ENCODE data around the gene SCO2.
"Not testable (repeated sequence)": the region's sequence is repeated elsewhere in the genome, so short reads cannot be mapped to it uniquely, and the experiment has no call there.

SCO2 gene

DNA sequence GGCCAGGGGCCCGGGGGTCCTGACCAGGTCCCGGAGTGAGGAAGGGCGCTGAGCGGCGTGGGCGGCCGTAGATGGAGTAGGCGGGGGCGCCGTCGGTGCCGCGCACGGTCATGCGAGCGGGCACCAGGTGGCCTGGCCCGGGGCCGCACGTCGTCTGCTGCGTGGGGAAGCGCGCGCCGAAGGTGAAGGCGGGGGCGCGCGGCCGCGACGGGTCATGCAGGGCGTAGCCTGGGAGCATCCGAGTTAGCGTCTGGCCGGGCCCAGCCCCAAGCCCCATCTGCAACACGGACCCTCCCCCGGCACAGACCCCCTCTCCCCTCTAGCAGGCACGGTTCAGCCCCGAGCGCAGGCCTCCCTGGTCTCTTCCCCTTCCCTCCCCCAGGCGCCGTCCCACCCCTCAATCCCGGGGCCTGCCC is 6.2 kb upstream of the SCO2 start:
- peak; percentile 72 to 80 for DNase-seq

DNA sequence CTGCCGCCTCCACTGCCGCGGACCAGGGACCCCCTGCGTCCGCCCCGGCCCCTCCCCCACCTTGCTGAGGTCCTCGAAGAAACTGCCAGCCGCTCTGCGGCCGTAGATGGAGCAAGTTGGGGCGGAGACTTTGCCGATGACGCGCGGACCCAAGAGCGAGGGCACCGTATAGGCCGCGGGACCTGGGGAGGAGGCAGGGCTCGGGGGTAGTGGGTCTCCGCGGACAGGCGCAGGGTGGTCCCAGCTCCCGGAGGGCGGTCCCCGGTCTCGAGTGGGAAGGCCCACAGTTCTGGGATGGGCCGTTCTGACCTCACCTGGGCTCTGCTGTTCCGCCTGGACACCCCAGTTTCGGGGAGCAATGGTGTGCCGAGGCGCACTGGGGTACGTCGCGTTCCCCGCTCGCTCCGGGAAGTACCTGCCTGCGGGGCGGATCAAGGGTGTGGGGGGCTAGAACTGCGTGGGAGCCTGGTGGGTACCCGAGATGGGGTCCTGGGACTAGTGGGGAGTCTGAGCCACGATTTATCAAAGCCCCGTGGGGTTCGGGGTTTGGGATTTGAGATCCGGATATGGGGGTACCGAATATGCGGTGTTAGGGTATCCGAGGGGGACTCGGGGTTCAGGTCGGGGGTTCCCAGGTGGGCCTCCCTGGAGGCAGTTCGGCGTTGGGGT is 5.6 kb upstream of the SCO2 start:
- peak; percentile 85 to 90 for DNase-seq

DNA sequence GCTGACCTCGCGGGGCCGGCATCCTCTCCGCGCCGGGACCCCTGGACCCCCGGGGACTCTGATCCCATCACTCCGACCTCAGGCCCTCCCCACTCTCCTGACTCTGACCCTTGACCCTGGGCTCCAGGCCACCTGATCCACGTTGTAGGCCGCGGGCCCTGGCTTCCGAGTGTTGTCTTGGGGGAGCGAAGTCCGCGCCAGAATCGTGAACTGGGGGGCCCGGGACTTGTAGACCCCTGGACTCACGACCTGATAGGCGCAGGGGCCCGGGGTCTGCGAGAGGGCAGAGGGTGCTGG is 5.1 kb upstream of the SCO2 start:
- no peak for DNase-seq

GRCh38 chr22:50529897-50530579 is 4.6 kb upstream of the SCO2 start, which contains the start of gene TYMP:
Gene TYMP, minus strand, starts transcription at chr22:50530012. Its CDS starts 303 bp downstream, at chr22:50529709.
- peak; percentile 74 to 78 for DNase-seq

- DNase-seq = no peak
These were observed 4.1 kb upstream of the SCO2 start for GRCh38 chr22:50529416-50529896.

DNA sequence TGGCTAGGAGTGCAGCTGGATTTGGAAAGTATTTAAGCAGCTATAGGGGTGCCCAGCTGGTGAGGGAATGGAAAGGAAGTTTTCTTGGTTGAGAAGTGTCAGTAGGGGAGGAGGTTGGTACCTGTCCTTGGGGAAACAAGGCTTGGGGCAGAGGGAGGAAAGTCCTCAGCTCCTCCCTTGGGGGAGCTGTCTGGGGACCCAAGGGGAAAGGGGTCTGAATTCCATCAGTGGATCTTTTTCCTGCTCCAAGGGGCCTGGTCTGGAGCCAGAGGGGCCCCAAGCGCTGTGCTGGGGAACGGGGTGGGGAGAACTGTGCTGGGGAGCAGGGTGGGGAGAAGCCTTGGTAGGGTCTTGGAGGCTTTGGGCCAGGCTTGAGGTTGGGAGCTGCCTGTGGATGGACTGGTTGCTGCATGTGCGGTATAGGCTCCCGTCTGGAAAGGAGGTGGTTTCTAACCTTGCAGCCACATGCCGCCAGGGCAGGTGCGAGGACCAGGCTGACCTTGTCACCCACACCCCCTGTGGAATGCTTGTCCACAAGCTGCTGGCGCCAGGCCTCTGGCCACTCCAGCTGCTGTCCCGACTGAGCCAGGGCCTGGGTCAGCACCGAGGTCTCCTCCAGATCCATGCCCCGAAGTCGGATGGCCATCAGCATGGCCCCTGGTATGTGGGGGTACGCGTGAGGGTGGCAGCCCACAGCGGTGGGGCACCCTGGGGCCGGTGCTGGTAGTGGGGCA is 3.5 kb upstream of the SCO2 start:
- no peak for DNase-seq

DNA sequence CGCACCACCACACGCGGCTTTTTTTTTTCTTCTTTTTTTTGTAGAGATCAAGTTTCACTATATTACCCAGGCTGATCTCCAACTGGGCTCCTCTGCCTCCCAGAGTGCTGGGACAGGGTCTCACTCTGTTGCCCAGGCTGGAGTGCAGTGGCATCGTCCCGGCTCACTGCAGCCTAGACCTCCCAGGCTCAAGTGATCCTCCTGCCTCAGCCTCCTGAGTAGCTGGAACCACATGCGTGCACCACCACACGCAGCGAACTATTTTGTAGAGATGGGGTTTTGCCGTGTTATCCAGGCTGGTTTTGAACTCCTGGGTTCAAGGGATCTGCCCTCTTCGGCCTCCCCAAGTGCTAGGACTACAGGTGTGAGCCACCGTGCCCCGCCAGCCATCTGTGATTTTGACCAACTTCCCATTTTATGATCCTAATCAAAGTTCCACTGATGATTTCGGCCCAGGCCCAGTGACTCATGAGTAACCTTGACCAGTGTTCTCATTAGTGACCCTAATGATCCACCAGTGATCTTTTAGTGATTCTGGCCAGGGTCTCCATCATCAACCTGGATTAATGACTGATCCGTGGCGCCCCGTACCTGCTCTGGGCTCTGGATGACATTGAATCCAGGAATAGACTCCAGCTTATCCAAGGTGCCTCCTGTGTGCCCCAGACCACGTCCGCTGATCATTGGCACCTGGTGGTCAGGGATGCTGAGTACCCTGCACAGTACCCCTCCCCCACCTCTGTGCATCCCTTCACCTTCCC is 2.7 kb upstream of the SCO2 start:
- DNase-seq = no peak

- DNase-seq = peak; percentile 57 to 67
These were observed 1.7 kb upstream of the SCO2 start for GRCh38 chr22:50526834-50527801.

DNA sequence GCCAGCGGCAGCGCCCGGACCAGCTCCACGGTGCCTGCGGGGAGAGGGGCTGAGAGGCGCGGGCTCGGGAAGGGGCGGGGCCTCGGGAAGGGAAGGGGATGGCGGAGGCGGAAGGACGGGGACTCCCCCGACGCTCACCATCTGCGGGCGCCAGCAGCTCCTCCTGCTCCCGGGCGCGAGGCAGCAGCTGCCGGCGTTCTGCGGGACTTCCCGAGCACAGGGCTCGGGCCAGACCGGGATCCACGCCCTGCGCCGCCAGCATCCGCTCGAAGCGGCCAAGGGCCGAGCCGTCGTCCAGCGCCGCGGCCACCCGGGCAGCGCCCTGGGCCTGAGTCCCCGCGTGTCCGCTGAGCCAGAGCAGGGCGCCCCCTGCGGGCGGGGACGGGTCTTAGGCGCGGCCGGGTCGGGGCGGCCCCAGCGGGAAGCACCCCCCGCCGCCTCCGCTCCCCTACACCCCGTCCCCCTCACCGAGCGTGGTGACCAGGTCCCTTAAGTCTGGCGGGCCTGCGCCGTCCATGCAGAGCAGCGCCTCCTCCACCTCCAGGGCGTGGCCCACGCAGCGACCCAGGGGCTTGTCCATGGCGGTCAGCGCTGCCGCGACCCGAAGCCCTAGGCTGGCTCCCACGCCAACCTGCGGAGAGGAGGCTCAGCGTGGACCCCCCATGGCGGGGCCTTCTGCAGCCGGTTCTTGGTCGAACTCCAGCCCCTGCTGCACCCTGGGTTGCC is 873 bp upstream of the SCO2 start:
- DNase-seq = peak; percentile 86 to 89

GRCh38 chr22:50525858-50526107 is 385 bp upstream of the SCO2 start:
- no peak for DNase-seq

GRCh38 chr22:50524676-50525103 is 708 bp downstream of the SCO2 start:
- DNase-seq = no peak

- no peak for DNase-seq
These were observed 1.4 kb downstream of the SCO2 start for GRCh38 chr22:50523806-50524675.

- no peak for DNase-seq
These were observed 2.0 kb downstream of the SCO2 start for GRCh38 chr22:50523458-50523805.

- no peak for DNase-seq
These were observed 2.5 kb downstream of the SCO2 start for GRCh38 chr22:50522806-50523438.

DNA sequence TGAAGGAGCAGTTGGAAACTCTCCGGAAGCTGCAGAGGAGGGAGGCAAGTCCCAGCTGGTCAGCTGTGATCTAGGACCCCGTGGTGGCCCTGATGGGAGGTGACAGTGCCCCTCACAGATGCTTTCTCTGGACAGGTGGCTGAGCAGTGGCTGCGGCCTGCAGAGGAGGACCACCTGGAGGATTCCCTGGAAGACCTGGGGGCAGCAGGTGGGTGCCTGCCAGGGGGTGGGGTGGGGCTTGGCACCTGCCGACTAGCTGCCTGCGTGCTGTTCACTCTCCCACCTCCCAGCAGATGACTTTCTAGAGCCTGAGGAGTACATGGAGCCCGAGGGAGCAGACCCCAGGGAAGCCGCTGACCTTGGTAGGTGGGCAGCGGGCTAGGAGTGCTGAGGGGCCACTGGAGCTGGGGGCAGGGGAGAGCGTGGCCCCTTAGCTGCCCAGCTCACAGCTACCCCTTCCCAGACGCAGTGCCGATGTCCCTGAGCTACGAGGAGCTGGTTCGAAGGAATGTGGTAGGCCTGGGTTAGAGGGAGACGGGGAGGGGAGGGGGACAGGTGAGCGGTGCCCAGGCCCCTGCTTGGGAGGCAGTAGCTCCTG is 3.1 kb downstream of the SCO2 start:
- DNase-seq = no peak

GRCh38 chr22:50521710-50522109 is 3.7 kb downstream of the SCO2 start:
- DNase-seq = no peak

GRCh38 chr22:50520826-50521453 is 4.5 kb downstream of the SCO2 start:
- DNase-seq = no peak

GRCh38 chr22:50520184-50520583 is 5.2 kb downstream of the SCO2 start:
- DNase-seq = not testable (repeated sequence)

DNA sequence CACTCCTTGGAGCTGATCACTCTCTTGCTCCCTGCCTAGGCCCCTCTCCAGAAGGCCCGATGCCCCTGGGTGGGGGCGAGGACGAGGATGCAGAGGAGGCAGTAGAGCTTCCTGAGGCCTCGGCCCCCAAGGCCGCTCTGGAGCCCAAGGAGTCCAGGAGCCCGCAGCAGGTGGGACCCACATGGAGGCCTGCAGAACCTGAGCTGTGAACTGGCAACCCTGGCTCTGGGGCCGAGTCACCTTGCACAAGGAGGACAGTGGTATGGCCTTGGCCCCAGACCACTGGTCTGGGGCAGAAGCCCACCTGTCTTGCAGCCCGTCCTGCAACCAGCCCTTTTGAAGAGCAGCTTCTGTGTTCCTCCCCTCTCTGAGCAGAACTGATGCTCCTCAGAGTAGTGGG is 6.2 kb downstream of the SCO2 start:
- no peak for DNase-seq

All from CD4-positive, alpha-beta T cell treated with Interleukin-4 for 1 hour (primary cell).